ENCODE data around the gene QRFP.

Gene QRFP

DNA sequence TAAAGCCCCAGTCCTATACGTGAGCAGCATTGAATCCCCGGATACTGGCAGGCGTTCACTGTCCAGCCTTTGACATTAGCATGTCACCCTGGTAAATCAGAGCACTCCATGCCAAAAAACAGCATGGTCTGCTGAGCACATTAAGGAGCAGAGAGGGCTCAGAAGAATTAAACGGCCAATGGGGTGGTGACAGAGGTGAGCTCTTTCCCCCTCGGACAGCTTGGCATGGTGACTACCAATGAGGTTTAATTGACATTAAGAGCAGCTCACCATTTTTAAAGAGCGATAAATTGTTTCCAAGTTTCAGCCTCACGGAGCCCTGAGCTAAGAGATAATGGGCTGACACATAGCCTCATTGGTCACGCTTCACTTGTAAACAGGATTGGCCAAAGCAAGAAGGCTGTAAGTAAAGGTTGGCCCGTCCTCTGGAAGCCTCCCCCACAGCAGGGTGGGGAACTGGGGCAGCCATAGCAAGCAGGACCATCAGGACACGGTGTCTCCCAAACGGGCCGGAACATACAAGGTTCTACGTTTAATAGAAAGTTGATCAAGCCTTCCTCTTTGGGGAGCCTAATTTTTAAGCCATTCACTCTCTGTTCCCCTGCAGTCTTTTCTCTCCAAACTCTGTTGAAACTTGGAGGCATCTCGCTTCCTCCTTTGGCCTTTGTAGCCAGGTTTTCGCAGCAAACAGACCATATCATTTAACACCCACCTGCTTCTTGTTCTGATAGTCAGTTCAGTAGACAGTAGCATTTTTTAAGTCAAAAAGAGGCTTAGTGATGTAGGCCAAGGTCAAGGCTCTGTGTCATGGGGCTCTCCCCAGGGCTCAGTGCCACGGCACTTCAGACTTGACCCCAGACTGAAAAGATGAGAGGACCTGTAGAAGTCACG lies 25.9 kb downstream of the QRFP start:
- peaks cover 0 to 90% (median 33%) of the 10 kb centered on the region in 4 donors for H3K4me1 ChIP-seq

DNA sequence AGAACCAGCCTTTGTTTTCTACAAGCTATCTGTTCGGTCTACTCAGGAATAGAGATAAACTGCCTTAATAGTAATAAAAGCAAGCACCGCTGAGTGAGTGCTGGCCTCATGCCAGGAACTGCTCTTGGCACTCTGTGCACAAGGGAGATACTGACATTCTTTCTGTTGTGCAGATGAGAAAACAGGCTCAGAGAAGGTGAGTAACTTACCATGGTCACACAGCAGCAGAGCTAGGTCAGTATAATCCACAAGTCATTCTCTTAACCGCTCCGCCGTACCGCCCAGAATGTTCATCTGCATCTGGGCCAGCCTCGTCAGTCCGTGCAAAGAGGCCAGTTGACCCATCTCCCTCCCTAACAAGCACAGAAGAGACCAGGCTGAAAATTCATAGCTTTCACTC lies 27.4 kb downstream of the QRFP start:
- TF ChIP-seq, protein P1, sequence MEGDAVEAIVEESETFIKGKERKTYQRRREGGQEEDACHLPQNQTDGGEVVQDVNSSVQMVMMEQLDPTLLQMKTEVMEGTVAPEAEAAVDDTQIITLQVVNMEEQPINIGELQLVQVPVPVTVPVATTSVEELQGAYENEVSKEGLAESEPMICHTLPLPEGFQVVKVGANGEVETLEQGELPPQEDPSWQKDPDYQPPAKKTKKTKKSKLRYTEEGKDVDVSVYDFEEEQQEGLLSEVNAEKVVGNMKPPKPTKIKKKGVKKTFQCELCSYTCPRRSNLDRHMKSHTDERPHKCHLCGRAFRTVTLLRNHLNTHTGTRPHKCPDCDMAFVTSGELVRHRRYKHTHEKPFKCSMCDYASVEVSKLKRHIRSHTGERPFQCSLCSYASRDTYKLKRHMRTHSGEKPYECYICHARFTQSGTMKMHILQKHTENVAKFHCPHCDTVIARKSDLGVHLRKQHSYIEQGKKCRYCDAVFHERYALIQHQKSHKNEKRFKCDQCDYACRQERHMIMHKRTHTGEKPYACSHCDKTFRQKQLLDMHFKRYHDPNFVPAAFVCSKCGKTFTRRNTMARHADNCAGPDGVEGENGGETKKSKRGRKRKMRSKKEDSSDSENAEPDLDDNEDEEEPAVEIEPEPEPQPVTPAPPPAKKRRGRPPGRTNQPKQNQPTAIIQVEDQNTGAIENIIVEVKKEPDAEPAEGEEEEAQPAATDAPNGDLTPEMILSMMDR (IDR thresholded peaks at IDR 0.05), result no peak
- peaks cover 0 to 82% (median 33%) of the 10 kb centered on the region in 4 donors for H3K4me1 ChIP-seq

More for the DNA sequence above, 25.9 kb downstream of the QRFP start:
- peaks cover 34 to 60% (median 40%) of the 10 kb centered on the region in 3 donors for H3K36me3 ChIP-seq
- no peak overlapping the region for H3K4me3 ChIP-seq
- peak overlapping the region in 1 of 2 donors; percentile 11 for H3K27ac ChIP-seq
- TF ChIP-seq, protein P1 (IDR thresholded peaks at IDR 0.05), result no peak
- H3K9me3 ChIP-seq, result no peaks in the 10 kb centered on the region
- H3K27me3 ChIP-seq, result no peaks in the 10 kb centered on the region
- no peak for DNase-seq
- intact Hi-C loops (cut with DNase I; ENCODE audit: low total_unique reads), result loop anchor here (10.0 kb wide), 1 partner anchor 164 kb away; no protein-coding TSS in a partner anchor

DNA sequence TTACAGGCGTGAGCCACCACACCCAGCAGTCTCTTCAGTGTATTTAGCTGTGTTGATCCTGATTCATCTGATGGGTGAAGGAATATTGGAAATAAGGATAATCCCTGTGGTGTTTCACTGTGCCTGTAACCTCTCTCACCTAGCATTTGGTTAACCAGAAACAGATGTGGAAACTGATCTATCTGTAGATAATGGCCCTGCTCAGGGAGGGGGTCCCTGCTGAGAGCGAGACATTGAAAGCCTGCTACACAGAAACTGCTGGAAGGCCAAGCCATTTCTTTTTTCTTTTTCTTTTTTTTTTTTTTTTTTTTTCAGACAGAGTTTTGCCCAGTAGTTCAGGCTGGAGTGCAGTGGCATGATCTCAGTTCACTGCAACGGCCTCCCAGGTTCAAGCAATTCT lies 28.4 kb downstream of the QRFP start:
- intact Hi-C loops (cut with DNase I; ENCODE audit: low total_unique reads), result loop anchor here (5.0 kb wide), 1 partner anchor 74 kb away; no protein-coding TSS in a partner anchor
- Histone ChIP-seq H3K4me3 (no peak overlapping the region), H3K27me3 (no peaks in the 10 kb centered on the region), H3K36me3 (peaks cover 20 to 59% (median 36%) of the 10 kb centered on the region in 3 donors), H3K27ac (peak overlapping the region in 1 of 2 donors; percentile 27), H3K4me1 (peaks cover 0 to 81% (median 28%) of the 10 kb centered on the region in 4 donors), H3K9me3 (no peaks in the 10 kb centered on the region)
- DNase-seq, result no peak
- TF ChIP-seq, protein P1 (IDR thresholded peaks at IDR 0.05), result no peak

More for the DNA sequence above, 27.4 kb downstream of the QRFP start:
- intact Hi-C loops (cut with DNase I; ENCODE audit: low total_unique reads), result loop anchor here (5.0 kb wide), 1 partner anchor 73 kb away; no protein-coding TSS in a partner anchor
- peak overlapping the region; percentile 8 to 27 for H3K27ac ChIP-seq
- H3K9me3 ChIP-seq, result no peaks in the 10 kb centered on the region
- H3K27me3 ChIP-seq, result no peaks in the 10 kb centered on the region
- no peak for DNase-seq
- no peak overlapping the region for H3K4me3 ChIP-seq
- peaks cover 26 to 60% (median 37%) of the 10 kb centered on the region in 3 donors for H3K36me3 ChIP-seq

DNA sequence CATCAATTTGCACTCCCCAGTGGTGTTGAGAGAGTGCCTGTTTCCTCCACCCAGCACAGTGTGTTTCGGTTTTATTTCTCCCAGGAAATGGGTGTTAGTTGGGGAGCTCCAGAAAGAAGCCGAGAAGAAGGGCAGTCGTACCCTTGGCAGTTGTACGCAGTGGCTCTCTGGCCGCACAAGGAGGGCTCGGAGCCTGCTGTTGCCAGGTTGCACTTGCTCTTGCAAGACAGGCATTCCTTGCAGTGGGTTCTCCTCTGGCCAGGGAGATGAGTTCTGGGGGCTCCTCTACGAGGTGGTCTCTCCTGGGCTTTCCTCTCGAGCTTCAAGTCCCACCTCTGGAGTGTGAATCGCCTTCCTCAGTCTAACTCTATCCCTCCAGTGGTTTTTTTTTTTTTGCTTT lies 29.1 kb downstream of the QRFP start:
- no peaks in the 10 kb centered on the region for H3K9me3 ChIP-seq
- TF ChIP-seq, protein P1 (IDR thresholded peaks at IDR 0.05), result no peak
- peaks cover 0 to 81% (median 27%) of the 10 kb centered on the region in 4 donors for H3K4me1 ChIP-seq
- no peak for DNase-seq
- intact Hi-C loops (cut with DNase I; ENCODE audit: low total_unique reads), result loop anchor here (5.0 kb wide), 1 partner anchor 75 kb away; no protein-coding TSS in a partner anchor
- peaks cover 26 to 58% (median 36%) of the 10 kb centered on the region in 3 donors for H3K36me3 ChIP-seq
- no peak overlapping the region for H3K4me3 ChIP-seq
- H3K27ac ChIP-seq, result peak overlapping the region in 1 of 2 donors; percentile 27
- no peaks in the 10 kb centered on the region for H3K27me3 ChIP-seq

DNA sequence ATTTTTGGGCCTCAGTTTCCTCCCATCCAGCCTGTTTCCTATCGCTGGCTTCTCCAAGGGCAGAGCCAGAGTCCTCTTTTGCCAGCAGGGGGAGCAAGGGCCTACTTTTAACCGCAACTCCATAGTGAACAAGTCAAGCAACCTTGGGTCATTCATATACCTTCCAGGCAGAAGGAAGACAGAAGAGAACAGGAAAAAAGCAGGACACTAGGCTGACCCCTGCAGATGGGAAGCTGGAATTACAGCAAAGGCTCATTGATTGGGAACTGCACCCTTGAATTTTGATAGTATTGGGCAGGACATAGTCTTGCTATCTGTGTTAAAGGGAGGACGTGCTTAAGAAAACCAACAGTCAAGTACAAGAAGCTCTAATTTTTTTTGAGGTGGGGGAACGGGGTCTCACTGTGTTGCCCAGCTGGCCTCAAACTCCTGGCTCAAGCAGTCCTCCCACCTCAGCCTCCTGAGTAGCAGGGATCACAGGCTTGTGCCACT lies 30.1 kb downstream of the QRFP start:
- TF ChIP-seq, protein P1 (IDR thresholded peaks at IDR 0.05), result peak; percentile 76 to 77
- intact Hi-C loops (cut with DNase I; ENCODE audit: low total_unique reads), result loop anchor here (5.0 kb wide), 1 partner anchor 76 kb away; no protein-coding TSS in a partner anchor
- no peaks in the 10 kb centered on the region for H3K27me3 ChIP-seq
- no peak overlapping the region for H3K4me3 ChIP-seq
- H3K27ac ChIP-seq, result peak overlapping the region in 1 of 2 donors; percentile 27
- no peaks in the 10 kb centered on the region for H3K9me3 ChIP-seq
- peaks cover 0 to 81% (median 29%) of the 10 kb centered on the region in 4 donors for H3K4me1 ChIP-seq
- H3K36me3 ChIP-seq, result peaks cover 16 to 52% (median 26%) of the 10 kb centered on the region in 3 donors
- peak in 1 of 2 donors; percentile 70 for DNase-seq
